Suprapubic skin (tissue), 3 donors: Measurements from ENCODE around the gene LRP6.

ENCODE experiments used
- CTCF ChIP-seq, 2 donors: fragments of 200-600 bp in 1 of 2; fragments of 450-650 bp in 1 of 2; sonication (generic) in 1 of 2; IDR thresholded peaks; one replicate each; pipeline ENCODE4 v1.5.1; 2016 to 2019; ENCODE audit warnings: antibody characterized with exemption in 2 of 2, mild to moderate bottlenecking in 1 of 2, moderate library complexity in 1 of 2
- POLR2A ChIP-seq, 2 donors: fragments of 450-650 bp; IDR thresholded peaks; one replicate each; pipeline ENCODE4 v1.6.1; 2017; ENCODE audit warnings: antibody characterized with exemption in 2 of 2, mild to moderate bottlenecking in 2 of 2, moderate library complexity in 2 of 2

- TF ChIP-seq POLR2A (IDR thresholded peaks at IDR 0.05) (no peak), CTCF (IDR thresholded peaks at IDR 0.05) (no peak)
These were observed 167.7 kb downstream of the LRP6 start for GRCh38 chr12:12099102-12099501.
